DND-41 (cell line): Measurements from ENCODE around the gene CLCN2.

Experiments used
- ATAC-seq: fragments of 200-7000 bp; cut with Tn5 transposase; 3 replicates; pipeline ENCODE4 v1.9.1; 2021; ENCODE audit warnings: low read depth; ENCODE audit not compliant: insufficient read depth
- DNase-seq: peaks from one replicate; pipeline ENCODE4 v3.0.0-alpha.2; 2020
- H2AFZ ChIP-seq: 2 replicates; pipeline ENCODE4 v1.6.0; 2012; ENCODE audit warnings: low read depth, low read length
- H3K27ac ChIP-seq: 2 replicates; pipeline ENCODE4 v1.5.1; 2012; ENCODE audit warnings: low read length, inconsistent platforms
- H3K27me3 ChIP-seq: fragments of 200-600 bp; sonication (generic); 2 replicates; pipeline ENCODE4 v1.6.0; 2012; ENCODE audit warnings: low read length, mild to moderate bottlenecking, inconsistent platforms; ENCODE audit not compliant: insufficient read depth, poor library complexity
- H3K36me3 ChIP-seq: 2 replicates; pipeline ENCODE4 v1.5.1; 2012; ENCODE audit warnings: low read length, inconsistent platforms; ENCODE audit not compliant: insufficient read depth
- H3K4me1 ChIP-seq: 2 replicates; pipeline ENCODE4 v1.5.1; 2012; ENCODE audit warnings: mild to moderate bottlenecking, low read length; ENCODE audit not compliant: insufficient read depth
- H3K4me2 ChIP-seq: 2 replicates; pipeline ENCODE4 v1.6.0; 2012; ENCODE audit warnings: mild to moderate bottlenecking, moderate library complexity, low read length, inconsistent platforms; ENCODE audit not compliant: insufficient read depth
- H3K4me3 ChIP-seq, 2 experiments: fragments of 200-600 bp in 1 of 2; shearing (Covaris generic) in 1 of 2; 2 replicates each; pipeline ENCODE4 v1.5.1; 2012 to 2016; ENCODE audit warnings: inconsistent platforms in 2 of 2, low read length in 2 of 2, mild to moderate bottlenecking in 2 of 2, low read depth in 1 of 2, moderate library complexity in 1 of 2
- H3K79me2 ChIP-seq: 2 replicates; pipeline ENCODE4 v1.6.0; 2012; ENCODE audit warnings: low read length, inconsistent platforms; ENCODE audit not compliant: insufficient read depth
- H3K9ac ChIP-seq: 2 replicates; pipeline ENCODE4 v1.6.0; 2012; ENCODE audit warnings: low read depth, mild to moderate bottlenecking, inconsistent platforms, low read length, moderate library complexity
- H3K9me3 ChIP-seq: 2 replicates; pipeline ENCODE4 v1.5.1; 2012; ENCODE audit warnings: low read length, moderate library complexity, mild to moderate bottlenecking, inconsistent platforms; ENCODE audit not compliant: insufficient read depth, severe bottlenecking
- H4K20me1 ChIP-seq: 2 replicates; pipeline ENCODE4 v1.6.0; 2012; ENCODE audit warnings: low read length; ENCODE audit not compliant: insufficient read depth
- EZH2 ChIP-seq: IDR thresholded peaks from 3 replicates; pipeline ENCODE4 v1.6.1; 2012; ENCODE audit warnings: borderline replicate concordance, low read depth, mild to moderate bottlenecking, moderate library complexity, low read length, inconsistent platforms; ENCODE audit not compliant: severe bottlenecking
- TF ChIP-seq, protein P1 (sequence below): IDR thresholded peaks from 2 replicates; pipeline ENCODE4 v1.5.1; 2012; ENCODE audit warnings: borderline replicate concordance, low read length, moderate library complexity, mild to moderate bottlenecking; ENCODE audit not compliant: poor library complexity, severe bottlenecking; ENCODE audit errors: extremely low read depth

CLCN2 gene

DNA sequence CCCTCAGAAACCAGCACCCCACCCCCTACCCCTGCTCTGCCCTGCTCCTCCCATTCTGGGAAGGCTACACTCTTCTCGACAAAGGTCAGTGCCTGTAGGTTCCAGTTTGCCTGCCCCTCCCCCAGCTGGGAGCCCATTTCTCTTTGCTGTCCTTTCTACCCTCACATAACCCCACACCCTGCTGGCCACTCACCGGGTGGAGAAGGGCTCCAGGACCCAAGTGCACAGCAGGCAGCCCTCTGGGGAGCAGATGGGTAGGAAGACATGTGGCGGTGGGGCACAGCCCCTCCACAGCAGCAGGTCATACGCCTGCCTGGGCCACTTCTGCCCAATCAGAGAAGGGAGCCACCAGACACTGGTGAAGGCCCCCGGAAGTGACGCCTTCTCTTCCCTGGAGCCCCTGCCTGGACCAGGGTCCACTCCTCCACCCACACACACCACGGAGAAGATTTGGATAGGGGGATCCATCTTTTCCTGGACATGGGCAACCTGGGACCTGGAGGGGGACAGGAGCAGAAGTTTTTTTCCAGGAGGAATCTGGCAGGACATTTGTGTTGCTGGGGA lies 16.6 kb upstream of the CLCN2 start, which contains the start of gene THPO:
Gene THPO (minus strand): TSS at position 326 of the 564 bp plus-strand sequence. CDS start 1,948 bp downstream, outside the sequence.
- no peak within 1 kb of the TSS for H2AFZ ChIP-seq
- H4K20me1 ChIP-seq: no peaks in the 10 kb centered on the region
- no peak for DNase-seq
- H3K79me2 ChIP-seq: no peaks in the 10 kb centered on the region
- TF ChIP-seq, protein P1, sequence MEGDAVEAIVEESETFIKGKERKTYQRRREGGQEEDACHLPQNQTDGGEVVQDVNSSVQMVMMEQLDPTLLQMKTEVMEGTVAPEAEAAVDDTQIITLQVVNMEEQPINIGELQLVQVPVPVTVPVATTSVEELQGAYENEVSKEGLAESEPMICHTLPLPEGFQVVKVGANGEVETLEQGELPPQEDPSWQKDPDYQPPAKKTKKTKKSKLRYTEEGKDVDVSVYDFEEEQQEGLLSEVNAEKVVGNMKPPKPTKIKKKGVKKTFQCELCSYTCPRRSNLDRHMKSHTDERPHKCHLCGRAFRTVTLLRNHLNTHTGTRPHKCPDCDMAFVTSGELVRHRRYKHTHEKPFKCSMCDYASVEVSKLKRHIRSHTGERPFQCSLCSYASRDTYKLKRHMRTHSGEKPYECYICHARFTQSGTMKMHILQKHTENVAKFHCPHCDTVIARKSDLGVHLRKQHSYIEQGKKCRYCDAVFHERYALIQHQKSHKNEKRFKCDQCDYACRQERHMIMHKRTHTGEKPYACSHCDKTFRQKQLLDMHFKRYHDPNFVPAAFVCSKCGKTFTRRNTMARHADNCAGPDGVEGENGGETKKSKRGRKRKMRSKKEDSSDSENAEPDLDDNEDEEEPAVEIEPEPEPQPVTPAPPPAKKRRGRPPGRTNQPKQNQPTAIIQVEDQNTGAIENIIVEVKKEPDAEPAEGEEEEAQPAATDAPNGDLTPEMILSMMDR: no peak
- TF ChIP-seq EZH2: no peak
- no peaks in the 10 kb centered on the region for H3K9me3 ChIP-seq
- no peak within 1 kb of the TSS for H3K27ac ChIP-seq
- no peaks in the 10 kb centered on the region for H3K4me1 ChIP-seq
- H3K4me2 ChIP-seq: no peak within 1 kb of the TSS
- H3K36me3 ChIP-seq: no peaks in the 10 kb centered on the region
- ATAC-seq: no peak
- H3K4me3 ChIP-seq: no peak within 1 kb of the TSS
- H3K27me3 ChIP-seq: peaks cover 3% of the 10 kb centered on the region
- no peak within 1 kb of the TSS for H3K9ac ChIP-seq

DNA sequence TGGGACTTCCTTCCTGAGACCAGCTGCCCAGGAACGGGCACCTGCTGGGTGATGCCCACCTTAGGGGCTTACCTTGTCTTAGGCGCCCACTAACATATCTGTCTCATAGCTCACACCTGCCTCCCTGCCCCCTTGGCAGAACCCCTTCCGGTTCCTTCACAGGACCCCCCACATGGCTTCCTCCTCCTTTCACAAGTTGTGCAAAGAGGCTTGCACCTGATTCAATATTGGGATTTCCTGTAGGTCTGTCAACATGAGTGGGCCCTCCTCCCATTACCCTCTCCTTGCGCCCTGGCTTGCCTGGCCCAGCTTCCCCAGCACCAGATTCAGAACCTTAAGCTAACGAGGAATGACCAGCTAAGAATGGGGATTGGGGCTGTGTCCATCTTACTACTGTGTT lies 16.0 kb upstream of the CLCN2 start:
- Histone ChIP-seq H3K4me1 (no peaks in the 10 kb centered on the region), H3K79me2 (no peaks in the 10 kb centered on the region), H3K27me3 (peaks cover 3% of the 10 kb centered on the region), H3K27ac (no peak overlapping the region), H3K36me3 (no peaks in the 10 kb centered on the region), H2AFZ (no peak overlapping the region), H3K9ac (no peak overlapping the region), H3K4me3 (no peak overlapping the region), H3K4me2 (no peak overlapping the region), H4K20me1 (no peaks in the 10 kb centered on the region), H3K9me3 (no peaks in the 10 kb centered on the region)
- no peak for ATAC-seq
- no peak for DNase-seq
- TF ChIP-seq, protein P1: no peak
- no peak for TF ChIP-seq EZH2

DNA sequence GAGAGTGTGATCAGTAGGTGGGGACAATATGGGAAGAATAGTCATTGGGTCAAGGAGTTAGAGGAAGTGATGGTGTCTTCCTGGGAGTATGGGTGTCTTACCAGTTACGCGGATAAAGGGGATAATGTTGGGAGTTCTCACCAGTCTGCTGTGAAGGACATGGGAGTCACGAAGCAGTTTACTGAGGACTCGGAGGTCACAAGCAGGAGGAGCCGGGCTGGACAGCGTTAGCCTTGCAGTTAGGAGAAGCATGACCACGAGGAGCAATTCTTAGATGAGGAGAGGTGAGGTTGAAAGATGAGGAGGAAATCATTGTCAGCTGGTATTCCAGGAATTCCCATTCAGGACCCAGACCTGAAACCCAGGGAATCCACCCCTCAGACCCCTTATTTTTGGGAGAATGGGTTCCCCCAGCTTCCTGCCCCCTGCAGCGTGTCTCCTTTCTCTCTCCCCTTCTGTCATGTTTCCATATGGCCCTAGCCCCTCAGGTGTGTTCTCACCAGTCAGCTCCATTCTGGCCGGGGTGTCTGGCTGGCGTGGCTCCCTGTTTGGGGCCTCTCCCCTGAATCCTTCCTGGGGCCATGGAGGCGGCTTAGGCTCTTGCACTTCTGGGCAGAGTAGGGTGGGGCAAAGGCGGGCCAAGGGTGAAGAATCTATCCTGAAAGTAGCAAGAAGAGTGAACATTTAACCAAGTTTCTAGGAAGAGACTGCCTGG lies 14.5 kb upstream of the CLCN2 start:
- Histone ChIP-seq H3K4me1 (no peaks in the 10 kb centered on the region), H3K36me3 (no peaks in the 10 kb centered on the region), H3K27ac (no peak overlapping the region), H3K9ac (no peak overlapping the region), H3K27me3 (peaks cover 3% of the 10 kb centered on the region), H3K4me2 (no peak overlapping the region), H3K9me3 (no peaks in the 10 kb centered on the region), H3K79me2 (no peaks in the 10 kb centered on the region), H2AFZ (no peak overlapping the region), H4K20me1 (peaks cover 5% of the 10 kb centered on the region; the same call in 1 of the 2 replicates), H3K4me3 (no peak overlapping the region)
- TF ChIP-seq EZH2: no peak
- TF ChIP-seq, protein P1: no peak
- no peak for DNase-seq
- ATAC-seq: no peak
